PFSK-1 (cell line): ENCODE data around the gene ZCCHC24.

Source experiments
- POLR2AphosphoS5 ChIP-seq: IDR thresholded peaks from 2 replicates; pipeline ENCODE4 v1.6.1; 2012; ENCODE audit warnings: low read depth, mild to moderate bottlenecking, control low read depth, low read length, moderate library complexity
- REST ChIP-seq, 2 experiments: IDR thresholded peaks; 2 replicates each; pipeline versions ENCODE4 v1.6.1 to v1.8.0; 2011 to 2012; ENCODE audit warnings: low read depth in 2 of 2, low read length in 2 of 2, control low read depth in 1 of 2, inconsistent platforms in 1 of 2, mild to moderate bottlenecking in 1 of 2, moderate library complexity in 1 of 2; ENCODE audit not compliant: insufficient read depth in 1 of 2
- TAF1 ChIP-seq: IDR thresholded peaks from 2 replicates; pipeline ENCODE4 v1.6.1; 2012; ENCODE audit warnings: low read length, control low read depth, borderline replicate concordance; ENCODE audit not compliant: insufficient read depth

- TF ChIP-seq REST (IDR thresholded peaks at IDR 0.05; ENCODE audit: insufficient read depth in 1 of 2, low read depth in 2 of 2, low read length in 2 of 2) (no peak), POLR2AphosphoS5 (no peak), TAF1 (no peak)
These were observed 11.9 kb upstream of the ZCCHC24 start for GRCh38 chr10:79457256-79457785.
